GM23338 (cell line): ENCODE data around the gene FAM241A.

Experiments
- CREB1 ChIP-seq: fragments of 250-450 bp; sonication (Bioruptor Pico); IDR thresholded peaks from 2 replicates; pipeline ENCODE4 v1.5.0; 2020; ENCODE audit warnings: low read depth, mild to moderate bottlenecking, moderate library complexity
- EZH2 ChIP-seq: fragments of 200-600 bp; sonication (generic); IDR thresholded peaks from one replicate; pipeline ENCODE4 v1.8.0; 2017; ENCODE audit warnings: antibody characterized with exemption, mild to moderate bottlenecking, low read depth; ENCODE audit not compliant: unreplicated experiment
- EZH2phosphoT487 ChIP-seq: fragments of 200-600 bp; sonication (generic); IDR thresholded peaks from one replicate; pipeline ENCODE4 v1.8.1; 2018; ENCODE audit warnings: antibody characterized with exemption; ENCODE audit not compliant: unreplicated experiment
- JUNB ChIP-seq: IDR thresholded peaks from one replicate; pipeline ENCODE4 v1.6.1; 2016; ENCODE audit warnings: antibody characterized with exemption; ENCODE audit not compliant: unreplicated experiment
- POLR2AphosphoS5 ChIP-seq: IDR thresholded peaks from 2 replicates; pipeline ENCODE4 v1.6.1; 2016; ENCODE audit warnings: antibody characterized with exemption, low read depth
- REST ChIP-seq: IDR thresholded peaks from one replicate; pipeline ENCODE4 v1.6.1; 2018; ENCODE audit warnings: antibody characterized with exemption; ENCODE audit not compliant: unreplicated experiment
- ZNF331 ChIP-seq: fragments of 250-450 bp; sonication (Bioruptor Pico); IDR thresholded peaks from 2 replicates; pipeline ENCODE4 v1.5.0; 2020; ENCODE audit warnings: low read depth, mild to moderate bottlenecking, moderate library complexity
- TF ChIP-seq, protein P1 (sequence below), 2 experiments: fragments of 200-600 bp in 1 of 2; sonication (generic) in 1 of 2; conservative IDR thresholded peaks; 2 replicates each; pipeline versions ENCODE4 v1.5.1 to v1.6.1; 2016 to 2017; ENCODE audit warnings: antibody characterized with exemption in 2 of 2, low read depth in 2 of 2, mild to moderate bottlenecking in 2 of 2, moderate library complexity in 1 of 2

- TF ChIP-seq EZH2 (no peak), ZNF331 (CRISPR knock-in tag) (no peak), REST (no peak), POLR2AphosphoS5 (no peak), JUNB (no peak), EZH2phosphoT487 (no peak), CREB1 (CRISPR knock-in tag) (no peak)
- TF ChIP-seq, protein P1, sequence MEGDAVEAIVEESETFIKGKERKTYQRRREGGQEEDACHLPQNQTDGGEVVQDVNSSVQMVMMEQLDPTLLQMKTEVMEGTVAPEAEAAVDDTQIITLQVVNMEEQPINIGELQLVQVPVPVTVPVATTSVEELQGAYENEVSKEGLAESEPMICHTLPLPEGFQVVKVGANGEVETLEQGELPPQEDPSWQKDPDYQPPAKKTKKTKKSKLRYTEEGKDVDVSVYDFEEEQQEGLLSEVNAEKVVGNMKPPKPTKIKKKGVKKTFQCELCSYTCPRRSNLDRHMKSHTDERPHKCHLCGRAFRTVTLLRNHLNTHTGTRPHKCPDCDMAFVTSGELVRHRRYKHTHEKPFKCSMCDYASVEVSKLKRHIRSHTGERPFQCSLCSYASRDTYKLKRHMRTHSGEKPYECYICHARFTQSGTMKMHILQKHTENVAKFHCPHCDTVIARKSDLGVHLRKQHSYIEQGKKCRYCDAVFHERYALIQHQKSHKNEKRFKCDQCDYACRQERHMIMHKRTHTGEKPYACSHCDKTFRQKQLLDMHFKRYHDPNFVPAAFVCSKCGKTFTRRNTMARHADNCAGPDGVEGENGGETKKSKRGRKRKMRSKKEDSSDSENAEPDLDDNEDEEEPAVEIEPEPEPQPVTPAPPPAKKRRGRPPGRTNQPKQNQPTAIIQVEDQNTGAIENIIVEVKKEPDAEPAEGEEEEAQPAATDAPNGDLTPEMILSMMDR (conservative IDR thresholded peaks at IDR 0.05; ENCODE audit: low read depth in 2 of 2): no peak
These were observed 37.4 kb downstream of the FAM241A start for GRCh38 chr4:112182604-112183003.
